Keratinocyte (primary cell): ENCODE results near the gene TRIP4.

Source experiments
- CTCF ChIP-seq, 3 experiments: IDR thresholded peaks in 1 of 3; conservative IDR thresholded peaks in 1 of 3; optimal IDR thresholded peaks in 1 of 3; 2 replicates in 2 of 3; 3 replicates in 1 of 3; pipeline versions ENCODE3 to v1.5.1; 2011; ENCODE audit warnings: low read length in 3 of 3, mild to moderate bottlenecking in 3 of 3, moderate library complexity in 2 of 3, control low read depth in 1 of 3, inconsistent platforms in 1 of 3; ENCODE audit not compliant: insufficient read depth in 2 of 3; ENCODE audit errors: extremely low read depth in 1 of 3
- EZH2 ChIP-seq: IDR thresholded peaks from one replicate; pipeline ENCODE4 v1.6.1; 2012; ENCODE audit warnings: inconsistent platforms, mild to moderate bottlenecking, low read length, moderate library complexity

DNA sequence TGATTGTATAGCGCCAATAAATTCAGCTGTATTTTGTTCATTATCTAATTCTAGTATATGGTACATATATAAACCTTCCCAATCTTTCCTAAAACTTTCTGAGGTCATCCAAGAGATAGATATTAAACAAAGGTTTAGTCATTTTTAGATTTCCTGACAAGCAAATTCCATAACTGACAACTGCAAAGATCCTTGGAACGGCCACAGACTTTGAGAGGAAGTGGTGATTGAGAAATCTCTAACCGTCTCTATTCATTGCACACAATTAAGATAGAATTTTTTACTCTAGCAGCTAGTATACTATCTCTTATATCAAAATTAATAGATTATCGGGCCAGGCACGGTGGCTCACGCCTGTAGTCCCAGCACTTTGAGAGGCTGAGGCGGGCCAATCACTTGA lies 36.4 kb upstream of the TRIP4 start:
- no peak for TF ChIP-seq CTCF (optimal IDR thresholded peaks at IDR 0.05 in 1 of 3, IDR thresholded peaks at IDR 0.05 in 1 of 3, conservative IDR thresholded peaks at IDR 0.05 in 1 of 3; ENCODE audit: extremely low read depth in 1 of 3, insufficient read depth in 2 of 3, low read length in 3 of 3)
- TF ChIP-seq EZH2: no peak
